HG02678 (cell line): ENCODE measurements around the gene MRPL52.
"Not testable (repeated sequence)": the region's sequence is repeated elsewhere in the genome, so short reads cannot be mapped to it uniquely, and the experiment has no call there.

ENCODE experiments used
- ATAC-seq: cut with Tn5 transposase; IDR thresholded peaks from one replicate; pipeline ENCODE4 v1.9.1; 2021; ENCODE audit warnings: mild to moderate bottlenecking, moderate library complexity; ENCODE audit not compliant: unreplicated experiment

MRPL52 gene

DNA sequence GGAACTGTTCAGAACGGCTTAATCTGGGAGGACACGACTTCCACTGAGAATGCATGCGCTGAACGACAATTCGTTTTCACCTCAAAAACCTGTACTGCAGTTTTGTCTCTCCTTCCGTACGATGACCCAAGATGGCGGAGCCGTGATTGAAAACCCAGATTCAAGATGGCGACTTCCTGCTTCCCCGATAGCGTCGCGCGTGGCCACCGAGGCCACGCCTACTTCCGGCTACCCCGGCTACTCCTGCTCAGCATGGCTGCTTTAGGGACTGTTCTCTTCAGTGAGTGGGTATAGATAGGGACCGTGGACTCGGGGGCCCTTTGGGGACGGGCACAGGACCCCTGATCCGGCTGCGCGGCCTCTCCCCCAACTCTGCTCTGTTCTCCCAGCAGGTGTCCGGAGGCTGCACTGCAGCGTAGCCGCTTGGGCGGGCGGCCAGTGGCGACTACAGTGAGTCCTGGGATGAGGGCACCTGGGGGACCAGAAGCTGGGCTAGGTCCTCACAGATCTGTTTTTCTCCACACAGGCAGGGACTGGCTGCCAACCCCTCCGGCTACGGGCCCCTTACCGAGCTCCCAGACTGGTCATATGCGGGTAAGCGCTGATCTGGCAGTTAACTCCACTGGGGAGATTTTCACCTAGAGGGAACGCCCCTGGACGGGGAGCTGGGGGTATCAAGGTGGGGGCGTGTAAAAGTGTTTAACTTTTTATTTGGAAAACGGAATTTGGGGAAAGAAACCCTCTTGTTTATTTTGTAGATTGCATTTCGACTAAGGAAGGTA is at the start of gene MRPL52:
TSS of gene MRPL52 (plus strand) at position 227 of the 782 bp plus-strand sequence. CDS start at position 253, 26 bp downstream.
- peak; percentile 93 for ATAC-seq

DNA sequence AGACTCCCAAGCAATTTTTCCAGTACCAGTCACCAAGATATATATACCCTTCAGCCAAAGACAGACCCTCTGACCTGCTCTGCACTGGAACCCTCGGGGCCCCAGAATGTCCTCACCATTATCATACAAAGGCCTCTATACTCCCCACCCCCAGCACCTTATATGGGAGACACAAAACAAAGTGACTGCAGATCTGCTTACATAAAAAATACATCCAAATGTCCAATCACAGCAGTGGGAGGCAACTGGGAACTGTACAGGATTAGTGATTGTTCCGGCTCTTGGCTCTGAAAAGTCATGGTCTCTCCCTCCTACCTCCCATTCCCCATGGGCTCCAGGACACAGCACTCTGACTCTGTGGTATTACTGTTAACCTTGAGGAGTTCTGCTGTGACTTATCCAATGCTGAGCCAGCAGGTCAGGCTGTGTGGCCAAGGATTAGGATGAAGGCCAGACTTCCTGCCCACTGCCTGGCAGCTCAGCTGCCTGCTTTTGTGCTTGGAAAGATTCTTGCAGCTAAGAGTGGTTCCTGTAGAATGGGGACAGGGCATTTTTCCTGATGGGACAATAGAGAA is 49.5 kb upstream of the MRPL52 start:
- ATAC-seq, result no peak

DNA sequence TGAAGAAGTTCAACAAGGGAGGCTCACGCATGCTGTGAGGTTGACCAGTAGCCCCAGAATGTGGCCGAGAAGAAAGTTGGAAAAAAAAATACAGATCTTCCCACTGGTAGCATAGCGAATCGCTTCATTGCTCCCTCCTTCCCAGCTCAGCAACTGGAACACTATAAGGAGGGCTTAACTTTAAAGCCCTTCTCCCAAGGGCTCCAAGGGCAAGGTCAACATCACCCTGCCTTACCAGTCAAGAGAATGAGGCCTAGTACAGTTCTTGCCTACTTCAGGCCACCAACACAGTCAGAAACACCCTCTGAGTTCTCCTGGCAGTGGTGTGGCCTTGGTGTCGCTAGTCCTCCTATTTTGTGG is 48.8 kb upstream of the MRPL52 start:
- ATAC-seq, result no peak

DNA sequence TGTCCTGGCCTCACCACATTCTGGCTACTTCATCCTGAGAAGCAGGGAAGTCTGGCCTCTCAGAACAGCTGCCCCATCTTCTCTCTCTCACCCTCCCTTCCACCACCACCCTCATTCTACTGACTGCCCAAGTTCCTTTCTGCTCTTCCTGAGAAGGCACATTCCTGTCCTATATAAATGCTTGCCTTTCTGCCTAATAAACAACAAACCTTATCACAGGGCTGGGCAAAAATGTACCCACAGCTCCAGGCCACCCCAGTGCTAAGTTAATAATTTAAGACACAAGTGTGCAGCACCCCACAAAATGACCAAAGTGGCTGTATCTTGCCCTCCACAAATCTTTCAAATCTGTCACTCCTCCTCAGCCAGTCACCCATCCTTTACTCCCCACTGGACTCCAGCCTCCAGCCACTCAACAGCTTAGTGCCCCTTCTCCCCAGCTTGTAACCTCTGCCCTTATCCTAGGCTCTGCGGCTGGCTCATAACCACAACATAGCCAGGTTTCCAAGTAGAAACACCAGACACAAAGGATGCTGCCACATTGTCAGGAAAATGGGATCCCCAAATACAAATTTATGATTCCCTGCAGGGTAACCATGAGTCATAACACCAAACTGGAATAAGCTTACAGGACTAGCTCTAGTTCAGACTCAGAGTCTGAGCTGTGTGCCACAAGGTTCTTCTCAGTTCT is 48.2 kb upstream of the MRPL52 start:
- no peak for ATAC-seq

DNA sequence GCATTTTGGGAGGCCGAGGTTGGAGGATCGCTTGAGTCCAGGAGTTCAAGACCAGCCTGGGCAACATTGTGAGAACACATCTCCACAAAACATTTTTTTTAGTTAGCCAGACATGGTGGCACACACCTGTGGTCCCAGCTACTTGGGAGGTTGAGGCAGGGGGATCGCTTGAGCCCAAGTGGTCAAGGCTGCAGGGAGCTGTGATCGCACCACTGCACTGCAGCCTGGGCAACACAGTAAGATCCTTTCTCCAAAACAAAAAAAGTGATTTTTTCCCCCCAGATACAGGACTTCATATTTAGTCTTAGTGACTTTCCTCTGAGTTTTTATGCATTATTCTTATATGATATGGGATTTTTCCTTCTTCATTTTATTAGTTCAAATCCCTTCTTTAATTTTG is 43.0 kb upstream of the MRPL52 start:
- ATAC-seq, result no peak

DNA sequence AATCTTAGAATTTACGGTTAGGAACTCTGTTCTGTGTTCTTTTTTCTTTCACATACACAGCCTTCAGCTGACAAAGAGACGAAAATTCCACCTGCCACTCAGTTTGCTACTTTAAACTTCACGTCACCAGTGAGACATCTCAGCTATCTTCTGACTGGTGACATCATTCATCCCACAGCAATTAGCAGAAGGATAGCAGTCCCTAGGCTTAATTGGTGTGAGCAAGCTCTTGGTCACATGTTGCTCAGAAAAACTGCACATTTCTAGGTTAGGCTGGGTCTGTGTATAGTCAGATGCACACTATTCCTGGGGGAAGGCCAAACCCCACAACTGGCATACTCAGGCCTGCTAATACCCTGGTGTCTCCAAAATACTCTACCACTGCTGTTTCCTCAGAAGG is 38.4 kb upstream of the MRPL52 start:
- no peak for ATAC-seq

DNA sequence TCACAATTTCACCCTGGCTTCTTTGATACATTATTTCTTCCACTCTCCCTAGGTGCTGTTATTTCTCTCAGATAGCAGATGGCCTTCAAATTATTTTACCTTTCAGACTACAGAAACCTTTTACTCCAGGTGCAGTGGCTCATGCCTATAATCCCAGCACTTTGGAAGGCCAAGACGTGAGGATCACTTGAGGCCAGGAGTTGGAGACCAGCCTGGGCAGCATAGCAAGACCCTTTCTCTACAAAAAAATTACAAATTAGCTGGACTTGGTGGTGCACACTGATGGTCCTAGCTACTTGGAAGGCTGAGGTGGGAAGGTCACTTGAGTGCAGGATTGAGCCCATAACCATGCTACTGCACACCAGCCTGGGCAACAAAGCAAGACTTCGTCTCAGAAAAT is 37.5 kb upstream of the MRPL52 start:
- ATAC-seq, result no peak

DNA sequence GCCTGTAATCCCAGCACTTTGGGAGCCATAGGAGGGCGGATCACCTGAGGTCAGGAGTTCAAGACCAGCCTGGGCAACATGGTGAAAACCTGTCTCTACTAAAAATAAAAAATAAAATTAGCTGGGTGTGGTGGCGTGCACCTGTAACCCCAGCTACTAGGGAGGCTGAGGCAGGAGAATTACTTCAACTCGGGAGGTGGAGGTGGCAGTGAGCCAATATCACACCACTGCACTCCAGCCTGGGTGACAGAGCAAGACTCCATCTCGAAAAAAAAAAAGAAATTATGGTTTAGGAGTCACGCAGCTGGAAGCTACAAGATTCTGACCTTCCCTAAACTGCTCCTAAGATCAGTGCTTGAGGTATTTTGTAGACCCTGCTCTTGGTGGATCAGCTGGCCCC is 36.1 kb upstream of the MRPL52 start:
- ATAC-seq, result not testable (repeated sequence)

DNA sequence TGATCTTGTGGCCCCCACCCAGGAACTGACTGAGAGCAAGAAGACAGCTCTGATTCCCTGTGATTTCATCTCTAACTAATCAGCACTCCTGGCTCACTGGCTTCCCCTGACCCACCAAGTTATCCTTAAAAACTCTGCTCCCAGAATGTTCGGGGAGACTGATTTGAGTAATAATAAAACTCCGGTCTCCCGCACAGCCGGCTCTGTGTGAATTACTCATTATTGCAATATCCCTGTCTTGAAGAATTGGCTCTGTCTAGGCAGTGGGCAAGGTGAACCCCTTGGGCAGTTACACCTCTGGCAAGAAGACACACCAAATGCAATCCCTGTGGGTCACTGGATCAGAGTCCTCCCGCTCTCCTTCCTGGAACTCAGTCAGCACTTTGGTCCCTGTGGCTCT is 35.7 kb upstream of the MRPL52 start:
- ATAC-seq, result no peak

DNA sequence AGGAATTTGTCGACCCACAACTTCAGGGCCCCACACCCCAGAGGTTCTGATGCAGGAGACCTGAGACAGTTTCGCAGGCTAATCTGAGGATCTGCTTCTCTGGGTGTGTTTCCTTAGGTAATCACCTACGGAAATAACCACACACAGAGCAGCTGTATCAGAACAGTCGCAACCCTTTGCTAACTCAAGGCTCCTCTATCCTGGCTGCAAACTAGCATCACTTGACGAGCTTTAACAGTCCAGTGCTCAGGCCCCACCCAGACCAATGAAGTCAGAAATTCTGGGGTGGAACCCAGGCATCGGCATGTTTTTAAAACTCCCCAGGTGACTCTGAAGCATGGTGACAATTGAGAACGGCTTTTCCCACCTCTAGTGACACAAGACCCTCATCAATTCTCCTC is 35.1 kb upstream of the MRPL52 start:
- no peak for ATAC-seq

DNA sequence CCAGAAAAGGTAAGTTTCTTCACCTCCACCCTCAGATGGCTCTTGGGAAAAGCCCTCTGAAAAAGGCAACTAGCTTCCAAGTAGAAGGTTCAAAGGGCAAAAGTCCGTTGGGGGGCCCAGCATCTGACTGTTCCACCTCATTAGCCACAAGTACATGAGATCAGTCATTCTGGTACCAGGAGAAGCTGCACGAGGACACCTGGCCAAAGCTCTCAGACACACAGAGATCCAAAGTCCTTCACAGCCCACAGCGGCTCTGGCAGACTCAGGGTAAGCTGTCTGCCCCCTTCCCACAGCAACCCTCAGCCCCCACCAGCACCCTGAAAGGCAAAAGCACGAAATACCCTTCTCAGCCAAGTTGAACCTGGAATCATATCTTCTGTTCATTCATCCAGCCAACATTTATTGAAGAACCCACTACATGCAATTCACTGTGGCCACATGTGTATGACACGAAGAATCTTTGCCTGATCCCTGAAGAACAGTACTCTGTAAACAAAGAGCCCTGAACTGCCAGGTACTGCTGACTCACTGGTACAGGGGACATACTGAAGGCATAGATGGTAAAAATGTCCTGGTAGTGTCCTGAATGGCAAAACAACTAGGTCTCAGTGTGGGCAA is 33.5 kb upstream of the MRPL52 start:
- peak; percentile 65 for ATAC-seq

DNA sequence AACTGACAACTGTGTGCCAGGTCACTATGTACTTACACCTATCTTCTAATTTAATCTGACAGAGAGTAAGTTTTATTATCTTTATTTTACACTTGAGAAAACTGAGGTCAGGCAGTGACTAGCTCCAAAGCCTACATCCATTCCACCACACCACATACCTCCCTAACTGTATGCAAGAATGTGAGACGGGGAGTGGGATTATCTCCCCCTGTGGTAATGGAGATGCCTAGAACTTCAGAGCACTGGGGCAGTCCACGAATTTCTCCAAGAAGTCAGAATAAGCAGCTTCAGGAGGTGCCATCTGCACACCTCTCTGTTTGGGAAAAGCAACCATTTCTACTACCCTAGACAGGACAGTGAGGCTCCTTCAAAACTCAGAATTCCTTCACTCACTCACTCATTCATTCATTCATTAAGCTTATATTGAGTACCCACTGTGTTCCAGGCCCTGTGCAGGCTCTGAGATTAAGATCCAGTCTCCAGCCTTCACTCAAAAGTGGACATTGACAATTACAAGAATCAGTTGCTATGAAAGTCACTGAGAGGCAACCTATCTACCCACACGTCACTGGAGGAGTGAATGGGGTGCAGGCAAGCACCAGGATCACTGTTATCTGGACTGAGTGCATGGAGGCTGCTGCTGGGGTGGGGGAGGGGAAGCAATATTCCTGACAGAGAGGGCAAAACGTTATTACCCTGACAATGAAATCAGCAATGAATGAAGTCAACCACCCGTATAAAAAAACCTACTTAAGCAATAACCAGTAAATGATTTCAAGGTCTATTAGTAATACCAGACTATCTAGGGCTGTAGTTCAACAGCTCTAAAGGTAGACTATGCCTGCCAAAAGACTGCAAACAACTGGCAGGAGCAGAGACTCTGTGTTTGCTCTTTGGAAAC is 32.4 kb upstream of the MRPL52 start:
- ATAC-seq, result no peak

DNA sequence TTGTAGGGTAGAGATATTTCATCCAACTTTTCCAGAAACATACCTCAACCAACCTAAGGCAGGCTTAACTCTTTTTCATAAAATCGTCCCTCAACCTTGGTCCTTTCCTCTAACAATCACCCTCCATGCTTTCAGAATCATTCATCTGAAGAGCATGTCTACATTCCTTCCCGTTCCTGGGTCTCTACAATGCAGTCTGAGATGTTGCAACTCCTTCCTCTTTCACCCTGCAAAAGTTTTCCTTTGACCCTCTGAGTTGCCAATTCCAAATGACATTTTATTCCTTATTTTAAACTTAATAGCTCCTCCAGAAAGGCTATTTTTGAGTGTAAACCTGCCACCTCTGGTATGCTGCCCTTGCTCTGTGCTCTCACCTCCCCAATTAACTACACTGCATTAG is 31.2 kb upstream of the MRPL52 start:
- no peak for ATAC-seq

DNA sequence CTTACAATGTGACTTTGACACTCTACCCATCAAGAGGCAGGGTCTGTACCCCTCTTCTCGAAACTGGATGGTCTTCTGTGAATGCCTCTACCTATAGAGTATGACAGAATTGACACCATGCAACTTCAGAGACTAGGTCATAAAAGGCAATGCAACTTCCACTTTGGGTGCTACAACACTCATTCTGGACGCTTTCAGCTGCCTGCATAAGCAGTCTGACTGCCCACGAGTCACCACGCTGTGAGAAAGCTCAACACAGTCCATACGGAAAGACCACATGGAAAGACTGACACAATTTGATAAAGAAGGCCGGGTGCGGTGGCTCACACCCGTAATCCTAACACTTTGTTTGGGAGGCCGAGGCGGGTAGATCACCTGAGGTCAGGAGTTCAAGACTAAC is 29.3 kb upstream of the MRPL52 start:
- ATAC-seq, result no peak

DNA sequence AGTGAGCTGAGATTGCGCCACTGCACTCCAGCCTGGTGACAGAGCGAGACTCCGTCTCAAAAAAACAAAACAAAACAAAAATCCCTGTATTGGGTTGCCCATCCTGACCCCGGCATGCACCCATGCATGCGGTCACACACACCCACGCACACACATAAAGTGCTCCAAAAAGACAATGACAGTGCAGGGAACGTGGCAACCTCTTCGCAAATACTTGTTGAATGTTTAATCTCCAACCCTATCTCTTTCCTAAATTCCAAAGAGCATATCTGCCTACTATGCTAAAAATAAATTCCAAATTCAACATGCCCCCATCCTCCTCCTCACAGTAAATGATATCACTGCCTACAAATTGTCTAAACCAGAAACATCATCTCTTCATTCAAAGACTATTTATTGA is 28.0 kb upstream of the MRPL52 start:
- ATAC-seq, result no peak

DNA sequence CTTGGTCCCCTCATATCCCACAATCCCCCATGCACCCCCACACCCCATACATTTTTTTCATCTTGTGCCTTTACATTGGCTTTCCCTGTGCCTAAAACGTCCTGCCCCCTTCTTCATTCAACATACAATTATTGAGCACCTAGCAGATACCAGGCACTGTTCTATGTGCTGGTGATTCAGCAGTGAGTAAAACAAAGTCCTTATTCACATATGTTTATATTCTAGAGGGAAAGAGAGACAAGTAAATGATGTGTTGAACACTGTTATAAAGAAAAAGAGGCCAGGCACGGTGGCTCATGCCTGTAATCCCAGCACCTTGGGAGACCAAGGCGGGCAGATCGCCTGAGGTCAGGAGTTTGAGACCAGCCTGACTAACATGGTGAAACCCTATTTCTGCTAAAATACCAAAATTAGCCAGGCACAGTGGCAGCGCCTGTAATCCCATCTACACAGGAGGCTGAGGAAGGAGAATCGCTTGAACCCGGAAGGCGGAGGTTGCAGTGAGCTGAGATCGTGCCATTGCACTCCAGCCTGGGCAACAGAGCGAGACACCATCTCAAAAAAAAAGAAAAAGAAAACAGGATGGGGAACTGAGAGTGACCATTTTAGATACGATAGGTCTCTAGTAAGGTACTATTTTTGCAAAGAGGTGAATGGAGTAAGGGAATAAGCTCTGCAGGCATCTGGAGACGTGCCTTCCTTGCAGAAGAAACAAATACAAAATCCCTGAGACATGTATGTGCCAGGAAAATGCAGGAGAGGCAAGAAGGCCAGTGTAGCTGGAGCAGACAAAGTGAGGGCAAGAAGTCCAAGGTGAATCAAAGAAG is 26.6 kb upstream of the MRPL52 start:
- ATAC-seq, result no peak

DNA sequence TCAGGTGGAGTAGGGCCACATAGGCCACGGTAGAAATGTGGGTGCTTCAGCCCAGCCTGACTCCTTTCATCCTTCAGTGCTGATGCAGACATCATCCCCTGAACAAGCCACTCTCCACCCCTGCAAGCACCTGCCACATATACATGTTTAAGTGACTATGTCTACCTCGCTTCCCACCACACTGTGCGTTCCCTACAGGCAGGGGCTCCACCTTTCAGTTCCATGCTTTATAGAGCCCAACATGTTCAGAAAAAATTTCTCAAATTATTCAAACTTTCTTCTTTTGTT is 26.1 kb upstream of the MRPL52 start:
- ATAC-seq, result no peak

DNA sequence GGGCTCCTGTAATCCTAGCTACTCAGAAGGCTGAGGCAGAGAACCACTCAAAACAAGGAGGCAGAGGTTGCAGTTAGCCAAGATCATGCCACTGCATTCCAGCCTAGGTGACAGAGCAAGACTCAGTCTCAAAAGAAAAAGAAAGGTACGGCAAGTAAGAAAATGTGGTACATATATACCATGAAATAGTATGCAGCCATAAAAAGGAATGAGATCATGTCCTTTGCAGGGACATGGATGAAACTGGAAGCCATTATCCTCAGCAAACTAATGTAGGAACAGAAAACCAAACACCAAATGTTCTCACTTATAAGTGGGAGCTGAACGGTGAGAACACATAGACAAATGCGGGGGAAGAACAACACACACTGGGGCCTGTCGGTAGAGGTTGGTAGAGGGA is 24.5 kb upstream of the MRPL52 start:
- ATAC-seq, result not testable (repeated sequence)

DNA sequence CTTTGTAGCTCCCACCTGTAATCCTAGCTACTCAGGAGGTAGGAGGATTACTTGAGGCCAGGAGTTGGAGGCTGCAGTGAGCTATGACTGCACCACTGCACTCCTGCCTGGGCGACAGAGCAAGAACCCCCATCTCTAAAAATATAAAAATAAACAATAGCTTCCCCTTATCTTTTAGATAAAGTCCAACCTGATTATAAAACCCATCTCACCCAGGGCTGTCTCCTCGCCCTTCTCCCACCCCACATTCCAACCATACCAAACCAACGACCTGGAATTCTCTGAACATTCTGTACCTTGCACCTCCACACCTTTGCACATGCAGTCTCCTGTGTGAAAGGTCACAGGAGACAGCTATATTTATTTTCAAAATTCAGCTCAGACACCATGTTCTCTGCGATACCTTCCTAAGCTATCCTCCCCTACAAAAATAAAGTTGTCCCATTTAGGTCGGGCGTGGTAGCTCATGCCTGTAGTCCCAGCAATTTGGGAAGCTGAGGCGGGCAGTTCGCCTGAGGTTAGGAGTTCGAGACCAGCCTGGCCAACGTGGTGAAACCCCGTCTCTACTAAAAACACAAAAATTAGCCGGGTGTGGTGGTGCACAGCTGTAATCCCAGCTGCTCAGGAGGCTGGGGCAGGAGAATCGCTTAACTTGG is 22.1 kb upstream of the MRPL52 start:
- no peak for ATAC-seq
